ENCODE measurements around the gene DRD3.

The DRD3 gene

DNA sequence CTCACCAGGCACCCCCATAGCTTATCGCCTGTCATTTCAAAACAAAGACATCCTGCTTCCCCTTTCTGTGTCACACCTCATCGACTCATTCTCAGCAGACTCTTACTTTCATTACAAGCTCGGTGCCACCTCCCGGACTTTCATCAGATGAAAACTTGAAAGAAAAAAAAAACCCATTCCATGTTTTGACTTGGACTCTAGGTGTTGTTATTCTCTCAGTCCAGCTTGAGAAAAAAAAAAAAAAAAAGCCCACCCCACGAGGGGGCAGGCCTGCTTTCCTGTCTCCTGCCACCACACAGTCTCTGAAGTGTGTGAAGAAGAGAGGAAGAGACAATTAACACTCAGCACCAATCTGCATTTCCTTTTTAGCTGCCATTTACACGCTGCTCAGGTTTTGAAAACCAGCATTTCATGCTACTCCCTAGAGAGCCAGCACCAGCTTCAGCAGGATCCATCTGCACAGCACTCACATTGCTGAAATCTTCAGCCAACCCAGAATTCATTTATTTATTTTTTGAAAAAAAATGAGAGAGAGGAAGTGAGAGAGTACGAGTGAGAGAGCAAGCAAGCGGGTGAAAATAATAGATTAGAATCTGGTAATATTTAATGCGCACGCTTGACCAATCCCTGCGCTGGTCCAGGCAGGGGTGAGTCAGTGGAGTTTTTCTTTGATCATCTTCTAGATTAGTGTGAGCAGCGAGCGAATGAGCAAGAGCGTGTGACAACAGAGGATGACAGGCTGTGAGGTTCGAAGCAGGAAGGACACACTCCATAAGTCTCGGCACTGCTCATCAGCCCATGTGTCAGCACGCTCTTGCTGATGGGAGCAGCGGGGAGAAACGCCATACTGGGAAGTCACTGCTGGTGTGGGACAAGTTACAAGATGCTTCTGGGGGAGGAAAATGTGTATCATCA, 35.0 kb upstream of the DRD3 start:
- H3K27me3 ChIP-seq (ENCODE audit: control insufficient read depth, low read length): no peaks in the 10 kb centered on the region
- peaks cover 71% of the 10 kb centered on the region for H3K4me1 ChIP-seq (ENCODE audit: control insufficient read depth, low read length)
- peaks cover 30% of the 10 kb centered on the region for H3F3A ChIP-seq (ENCODE audit: control insufficient read depth, insufficient read depth)
- H3K4me2 ChIP-seq (ENCODE audit: low read length): peak overlapping the region; percentile 94
- H3K9me3 ChIP-seq (ENCODE audit: control insufficient read depth, insufficient read depth, low read length): no peaks in the 10 kb centered on the region
- TF ChIP-seq, protein P1, sequence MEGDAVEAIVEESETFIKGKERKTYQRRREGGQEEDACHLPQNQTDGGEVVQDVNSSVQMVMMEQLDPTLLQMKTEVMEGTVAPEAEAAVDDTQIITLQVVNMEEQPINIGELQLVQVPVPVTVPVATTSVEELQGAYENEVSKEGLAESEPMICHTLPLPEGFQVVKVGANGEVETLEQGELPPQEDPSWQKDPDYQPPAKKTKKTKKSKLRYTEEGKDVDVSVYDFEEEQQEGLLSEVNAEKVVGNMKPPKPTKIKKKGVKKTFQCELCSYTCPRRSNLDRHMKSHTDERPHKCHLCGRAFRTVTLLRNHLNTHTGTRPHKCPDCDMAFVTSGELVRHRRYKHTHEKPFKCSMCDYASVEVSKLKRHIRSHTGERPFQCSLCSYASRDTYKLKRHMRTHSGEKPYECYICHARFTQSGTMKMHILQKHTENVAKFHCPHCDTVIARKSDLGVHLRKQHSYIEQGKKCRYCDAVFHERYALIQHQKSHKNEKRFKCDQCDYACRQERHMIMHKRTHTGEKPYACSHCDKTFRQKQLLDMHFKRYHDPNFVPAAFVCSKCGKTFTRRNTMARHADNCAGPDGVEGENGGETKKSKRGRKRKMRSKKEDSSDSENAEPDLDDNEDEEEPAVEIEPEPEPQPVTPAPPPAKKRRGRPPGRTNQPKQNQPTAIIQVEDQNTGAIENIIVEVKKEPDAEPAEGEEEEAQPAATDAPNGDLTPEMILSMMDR (IDR thresholded peaks at IDR 0.05; ENCODE audit: low read depth, low read length, poor library complexity, severe bottlenecking): peak; percentile 57
- TF ChIP-seq EZH2phosphoT487 (IDR thresholded peaks at IDR 0.05; ENCODE audit: borderline replicate concordance, low read length): no peak
- peaks cover 14% of the 10 kb centered on the region for H3K79me2 ChIP-seq (ENCODE audit: control insufficient read depth, low read length)
- H3K36me3 ChIP-seq (ENCODE audit: control insufficient read depth, low read length): peaks cover 4% of the 10 kb centered on the region; the same call in 1 of the 2 replicates
- H3K27ac ChIP-seq (ENCODE audit: low read depth, low read length): peak overlapping the region; percentile 98
- no peaks in the 10 kb centered on the region for H3K9me2 ChIP-seq (replicated peaks; ENCODE audit: control insufficient read depth, low read length)
- H3K4me3 ChIP-seq (ENCODE audit: low read length): peak overlapping the region; percentile 76
- H4K20me1 ChIP-seq (ENCODE audit: control insufficient read depth, insufficient read depth, low read depth, low read length): no peaks in the 10 kb centered on the region

- H4K20me1 ChIP-seq (ENCODE audit: control insufficient read depth, insufficient read depth, low read depth, low read length): no peaks in the 10 kb centered on the region
- no peak for TF ChIP-seq EZH2phosphoT487 (IDR thresholded peaks at IDR 0.05; ENCODE audit: borderline replicate concordance, low read length)
- TF ChIP-seq, protein P1 (IDR thresholded peaks at IDR 0.05; ENCODE audit: low read depth, low read length, poor library complexity, severe bottlenecking): no peak
- peaks cover 30% of the 10 kb centered on the region for H3F3A ChIP-seq (ENCODE audit: control insufficient read depth, insufficient read depth)
- peak overlapping the region; percentile 94 for H3K4me2 ChIP-seq (ENCODE audit: low read length)
- peaks cover 14% of the 10 kb centered on the region for H3K79me2 ChIP-seq (ENCODE audit: control insufficient read depth, low read length)
- H3K36me3 ChIP-seq (ENCODE audit: control insufficient read depth, low read length): peaks cover 4% of the 10 kb centered on the region; the same call in 1 of the 2 replicates
- H3K9me2 ChIP-seq (replicated peaks; ENCODE audit: control insufficient read depth, low read length): no peaks in the 10 kb centered on the region
- no peaks in the 10 kb centered on the region for H3K9me3 ChIP-seq (ENCODE audit: control insufficient read depth, insufficient read depth, low read length)
- peak overlapping the region; percentile 98 for H3K27ac ChIP-seq (ENCODE audit: low read depth, low read length)
- peak overlapping the region; percentile 76 for H3K4me3 ChIP-seq (ENCODE audit: low read length)
- no peaks in the 10 kb centered on the region for H3K27me3 ChIP-seq (ENCODE audit: control insufficient read depth, low read length)
- H3K4me1 ChIP-seq (ENCODE audit: control insufficient read depth, low read length): peaks cover 64% of the 10 kb centered on the region
Observed at GRCh38 chr3:114213292-114213626, 34.4 kb upstream of the DRD3 start.

DNA sequence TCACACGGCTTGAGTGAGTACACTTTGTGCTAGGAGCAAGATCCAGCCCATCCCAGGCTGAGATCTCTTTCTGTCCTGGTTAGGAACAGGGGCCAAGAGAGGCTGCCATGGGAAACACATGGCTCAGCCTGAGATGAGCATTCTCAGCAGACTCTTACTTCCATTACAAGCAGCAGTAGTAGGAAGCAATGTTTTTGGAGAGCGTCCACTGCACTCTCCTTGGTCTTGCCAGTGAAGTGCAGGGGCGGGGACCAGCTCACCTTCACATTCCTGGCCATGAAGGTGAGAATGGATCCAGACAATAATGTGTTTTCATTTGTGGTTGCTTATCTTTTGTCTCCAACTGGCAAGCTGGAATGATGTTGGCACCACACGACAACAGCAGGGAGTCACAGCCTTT, 33.8 kb upstream of the DRD3 start:
- TF ChIP-seq EZH2phosphoT487 (IDR thresholded peaks at IDR 0.05; ENCODE audit: borderline replicate concordance, low read length): no peak
- TF ChIP-seq, protein P1 (IDR thresholded peaks at IDR 0.05; ENCODE audit: low read depth, low read length, poor library complexity, severe bottlenecking): no peak
- Histone ChIP-seq H3K4me2 (ENCODE audit: low read length) (peak overlapping the region; percentile 94), H3K27ac (ENCODE audit: low read depth, low read length) (peak overlapping the region; percentile 98), H3K4me1 (ENCODE audit: control insufficient read depth, low read length) (peaks cover 58% of the 10 kb centered on the region), H3K4me3 (ENCODE audit: low read length) (peak overlapping the region; percentile 76), H3F3A (ENCODE audit: control insufficient read depth, insufficient read depth) (peaks cover 30% of the 10 kb centered on the region), H3K36me3 (ENCODE audit: control insufficient read depth, low read length) (no peaks in the 10 kb centered on the region; the same call in 1 of the 2 replicates), H3K27me3 (ENCODE audit: control insufficient read depth, low read length) (no peaks in the 10 kb centered on the region), H3K9me2 (replicated peaks; ENCODE audit: control insufficient read depth, low read length) (no peaks in the 10 kb centered on the region), H3K79me2 (ENCODE audit: control insufficient read depth, low read length) (peaks cover 14% of the 10 kb centered on the region), H3K9me3 (ENCODE audit: control insufficient read depth, insufficient read depth, low read length) (no peaks in the 10 kb centered on the region), H4K20me1 (ENCODE audit: control insufficient read depth, insufficient read depth, low read depth, low read length) (no peaks in the 10 kb centered on the region)

Measured in DOHH2 (cell line).